ENCODE measurements around the gene PDZD7. TPM values are rescaled to one million over a fixed set of nuclear protein-coding genes. Genes with fewer than 3 reads are reported as not detected.

The PDZD7 gene
- total RNA-seq, result 1.4 and 2.1 TPM in 2 replicates

DNA sequence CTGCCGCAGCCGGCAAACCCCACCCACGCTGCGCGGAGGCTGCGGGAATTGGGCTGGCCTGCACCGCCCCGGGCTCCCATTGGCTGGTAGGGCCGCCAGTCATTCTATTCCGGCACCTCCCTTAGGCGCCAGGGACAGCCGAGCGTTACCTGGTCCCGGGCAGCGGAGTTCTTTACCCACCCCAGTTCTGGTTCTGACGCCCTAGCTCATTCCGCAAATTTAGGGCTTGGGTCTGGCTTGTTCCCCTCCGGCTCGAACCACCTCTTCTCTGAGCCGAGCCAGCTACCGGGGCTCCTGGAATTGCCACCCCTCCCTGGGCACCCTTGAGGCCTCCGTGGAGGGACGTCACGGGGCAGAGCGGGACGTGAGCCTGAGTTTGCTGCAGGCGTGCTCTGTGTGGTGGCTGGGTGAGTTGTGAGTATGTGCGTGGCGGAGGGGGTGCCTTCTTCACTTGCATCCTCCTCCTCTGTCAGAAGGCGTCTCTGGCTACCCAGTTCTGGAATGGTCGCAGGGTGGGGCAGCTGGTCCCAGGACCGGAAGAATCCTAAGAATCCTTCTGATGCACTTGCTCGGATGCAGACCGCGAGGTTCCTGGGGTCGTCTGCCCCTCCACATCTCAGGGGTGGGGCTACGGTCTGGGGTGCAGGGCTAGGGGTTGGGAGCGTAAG, at the start of gene PDZD7, which contains the start of gene SFXN3:
TSS of gene PDZD7 (minus strand) at position 2 of the 668 bp plus-strand sequence. CDS start 910 bp downstream, outside the sequence.
TSS of gene SFXN3 (plus strand) at position 107 of the 668 bp plus-strand sequence. CDS start 3,461 bp downstream, outside the sequence.

DNA sequence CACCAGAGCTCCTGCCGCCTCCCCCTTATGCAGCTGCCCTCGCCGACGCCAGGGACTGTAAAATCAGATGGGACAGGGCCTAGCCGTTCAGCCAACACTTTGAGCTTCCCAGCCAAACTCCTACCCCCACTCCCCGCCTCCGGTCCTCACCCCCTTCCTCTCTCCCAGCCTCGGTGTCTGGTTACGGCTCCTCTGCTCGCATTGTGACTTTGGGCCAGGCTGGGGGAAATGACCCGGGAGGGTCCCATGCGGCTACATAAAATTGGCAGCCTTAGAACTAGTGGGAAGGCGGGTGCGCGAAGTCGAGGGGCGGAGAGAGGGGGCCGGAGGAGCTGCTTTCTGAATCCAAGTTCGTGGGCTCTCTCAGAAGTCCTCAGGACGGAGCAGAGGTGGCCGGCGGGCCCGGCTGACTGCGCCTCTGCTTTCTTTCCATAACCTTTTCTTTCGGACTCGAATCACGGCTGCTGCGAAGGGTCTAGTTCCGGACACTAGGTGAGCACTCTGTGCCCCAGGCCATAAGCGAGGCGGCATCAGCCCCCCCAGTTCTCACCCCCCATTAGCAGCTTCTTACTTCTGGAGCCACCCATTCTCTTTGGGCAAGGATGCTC, 30.8 kb upstream of the PDZD7 start, which contains the start of gene KAZALD1:
TSS of gene KAZALD1 (plus strand) at position 366 of the 608 bp plus-strand sequence. CDS start 604 bp downstream, outside the sequence.

DNA sequence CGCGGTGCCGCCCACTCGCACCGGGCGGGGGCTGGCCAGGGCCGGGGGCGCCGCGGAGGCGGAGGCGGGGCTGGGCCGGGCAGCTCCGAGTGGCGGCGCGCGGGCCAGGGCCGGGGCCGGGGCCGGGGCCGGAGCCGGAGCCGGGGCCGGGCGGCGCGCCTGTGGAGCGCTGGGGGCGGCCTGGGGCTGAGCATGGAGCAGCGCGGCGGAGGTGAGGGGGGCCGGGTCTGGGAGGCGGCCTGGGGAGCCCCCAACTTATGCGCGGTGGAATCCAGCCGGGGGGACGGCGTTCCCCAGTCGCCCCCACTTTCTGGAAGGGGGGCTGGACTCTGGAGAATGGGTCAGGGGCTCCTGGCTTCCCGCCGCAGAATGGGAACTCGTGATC, 31.2 kb downstream of the PDZD7 start, which contains the start of gene LZTS2:
TSS of gene LZTS2 (plus strand) at position 67 of the 385 bp plus-strand sequence. CDS start 2,731 bp downstream, outside the sequence.

DNA sequence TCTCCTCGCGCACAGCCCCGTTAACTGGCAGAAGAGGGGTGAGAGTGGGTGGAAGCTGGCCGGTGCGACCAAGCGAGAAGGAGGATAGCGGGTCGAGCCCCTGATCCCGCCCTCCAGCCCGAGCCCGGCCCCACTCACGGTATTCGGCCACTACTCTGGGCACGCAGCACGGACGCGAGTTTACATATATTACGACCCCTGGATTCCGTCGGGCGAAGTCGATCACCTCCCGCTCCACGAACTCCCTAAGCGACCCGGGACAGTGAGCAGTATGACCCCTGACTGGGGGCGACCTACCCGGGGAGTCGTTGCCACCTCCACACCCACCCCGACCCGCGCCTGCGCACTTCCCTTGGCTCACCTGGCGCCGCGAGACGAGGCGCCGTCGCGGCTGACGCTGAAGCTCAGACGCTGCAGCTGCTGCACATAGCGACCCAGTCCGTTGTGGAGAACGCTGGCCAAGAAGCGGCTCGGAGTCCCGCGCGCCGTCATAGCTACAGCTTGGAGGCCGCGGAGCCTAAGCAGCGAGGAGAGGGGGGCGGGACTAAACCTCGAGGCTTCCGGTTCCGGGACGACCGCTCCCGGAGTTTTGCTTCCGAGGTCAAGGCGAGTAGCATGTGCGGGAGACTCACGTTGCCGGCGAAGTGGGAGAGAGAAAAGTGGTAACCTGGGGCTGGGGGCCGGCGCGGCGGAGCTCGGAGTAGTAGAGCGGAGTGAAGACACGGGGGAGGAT, 43.8 kb downstream of the PDZD7 start, which contains the start of the genes MRPL43 and TWNK:
TSS of gene MRPL43 (minus strand) at position 546 of the 733 bp plus-strand sequence. CDS start at position 492, 54 bp downstream.
TSS of gene TWNK (plus strand) at position 592 of the 733 bp plus-strand sequence. CDS start 668 bp downstream, outside the sequence.

DNA sequence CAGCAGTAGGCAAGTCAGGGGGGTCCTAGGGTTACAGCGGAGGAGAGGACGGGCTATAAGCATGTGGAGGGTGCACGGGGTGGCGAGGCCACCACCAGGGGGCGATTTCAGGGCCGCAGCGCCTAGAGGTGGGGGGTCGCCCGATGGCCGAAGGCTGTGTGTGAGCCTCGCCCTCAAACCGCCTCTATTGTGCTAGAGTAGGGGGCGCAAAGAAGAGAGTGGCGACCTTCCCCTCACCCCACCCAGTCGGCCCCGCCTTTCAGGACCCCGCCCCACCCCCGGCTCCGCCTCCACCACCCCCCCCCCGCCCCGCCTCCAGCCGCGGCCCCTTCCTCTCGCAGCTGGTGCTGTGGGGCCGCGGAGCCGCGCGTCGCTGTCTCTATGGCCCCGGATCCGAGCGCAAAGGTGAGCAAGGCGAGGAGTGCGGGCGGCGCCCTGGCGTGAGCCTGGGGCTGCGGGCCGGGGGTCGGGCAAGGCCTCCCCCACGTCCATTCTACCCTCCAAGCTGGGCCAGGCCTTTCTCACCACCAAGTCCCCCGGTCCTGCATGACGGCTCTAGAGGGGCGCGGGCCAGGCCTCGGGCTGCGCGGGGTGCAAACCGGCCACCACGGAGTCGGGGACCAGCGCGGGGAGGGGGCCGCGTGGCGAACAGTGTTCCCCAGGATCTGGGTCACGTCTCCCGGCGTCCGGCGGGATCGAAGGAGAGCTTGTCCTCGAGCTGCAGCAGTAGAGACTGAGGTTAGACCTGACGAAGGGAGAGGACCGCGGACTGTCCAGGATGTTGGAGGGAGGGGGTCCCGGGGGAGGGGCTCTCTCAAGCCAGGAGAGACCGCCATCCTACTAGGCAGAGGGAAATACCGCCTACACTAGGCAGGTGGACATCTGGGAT, 61.5 kb downstream of the PDZD7 start, which contains the start of gene SEMA4G:
TSS of gene SEMA4G (plus strand) at position 318 of the 889 bp plus-strand sequence. CDS start 3,409 bp downstream, outside the sequence.

Other genes with a start within 250 kb of the PDZD7 start
- gene SLF2, start 118.2 kb downstream of the PDZD7 start, total RNA-seq, result 41.9 and 44.8 TPM in 2 replicates
- 0.33 and 1.00 TPM in 2 replicates for gene SEMA4G, start 61.6 kb downstream of the PDZD7 start, total RNA-seq
- 49.4 and 63.5 TPM in 2 replicates for gene MRPL43, start 43.6 kb downstream of the PDZD7 start, total RNA-seq
- gene TWNK, start 43.6 kb downstream of the PDZD7 start, total RNA-seq, result 8.0 and 9.0 TPM in 2 replicates
- 76.6 and 86.4 TPM in 2 replicates for gene LZTS2, start 31.3 kb downstream of the PDZD7 start, total RNA-seq
- 64.5 and 67.0 TPM in 2 replicates for gene SFXN3, start 105 bp upstream of the PDZD7 start, total RNA-seq
- gene KAZALD1, start 30.9 kb upstream of the PDZD7 start, total RNA-seq, result 6.2 and 6.4 TPM in 2 replicates
- not detected in 2 replicates for gene TLX1, start 100.2 kb upstream of the PDZD7 start, total RNA-seq
- not detected in 2 replicates for gene LBX1, start 198.3 kb upstream of the PDZD7 start, total RNA-seq